H9 (cell line): Measurements from ENCODE around the gene NT5DC4. TPM values are rescaled to one million over a fixed set of nuclear protein-coding genes. Genes with fewer than 3 reads are reported as not detected.

Source experiments
- DNase-seq: peaks from one replicate; pipeline ENCODE4 v3.0.0-alpha.2; 2017
- H2AFZ ChIP-seq: one replicate; pipeline ENCODE4 v1.6.1; 2013; ENCODE audit warnings: mild to moderate bottlenecking, low read length, control low read depth, moderate library complexity
- H2AK5ac ChIP-seq: 2 replicates; pipeline ENCODE4 v1.6.1; 2013; ENCODE audit warnings: low read length, control low read depth, mixed read lengths; ENCODE audit not compliant: insufficient read length
- H2BK120ac ChIP-seq: one replicate; pipeline ENCODE4 v1.6.1; 2013; ENCODE audit warnings: low read depth, mild to moderate bottlenecking, low read length, control low read depth, inconsistent platforms; ENCODE audit not compliant: poor library complexity, severe bottlenecking
- H2BK12ac ChIP-seq: 2 replicates; pipeline ENCODE4 v1.6.1; 2013; ENCODE audit warnings: low read length, control low read depth, mixed read lengths, low read depth; ENCODE audit not compliant: insufficient read length
- H2BK15ac ChIP-seq: 2 replicates; pipeline ENCODE4 v1.6.1; 2013; ENCODE audit warnings: low read depth, low read length, control low read depth
- H2BK20ac ChIP-seq: one replicate; pipeline ENCODE4 v1.6.1; 2013; ENCODE audit warnings: low read depth, mild to moderate bottlenecking, low read length, control low read depth, inconsistent platforms; ENCODE audit not compliant: poor library complexity, severe bottlenecking
- H2BK5ac ChIP-seq: 2 replicates; pipeline ENCODE4 v1.6.1; 2013; ENCODE audit warnings: low read length, control low read depth, mixed read lengths; ENCODE audit not compliant: insufficient read length
- H3K14ac ChIP-seq: 2 replicates; pipeline ENCODE4 v1.6.1; 2013; ENCODE audit warnings: low read length, control low read depth; ENCODE audit not compliant: insufficient read depth
- H3K18ac ChIP-seq: 2 replicates; pipeline ENCODE4 v1.6.1; 2013; ENCODE audit warnings: low read depth, mild to moderate bottlenecking, mixed read lengths, low read length, control low read depth; ENCODE audit not compliant: insufficient read length
- H3K23ac ChIP-seq: 2 replicates; pipeline ENCODE4 v1.6.1; 2013; ENCODE audit warnings: low read length, control low read depth, mixed read lengths, low read depth; ENCODE audit not compliant: insufficient read length
- H3K23me2 ChIP-seq: 2 replicates; pipeline ENCODE4 v1.6.1; 2013; ENCODE audit warnings: low read depth, mild to moderate bottlenecking, mixed read lengths, low read length, control low read depth; ENCODE audit not compliant: insufficient read length, poor library complexity, severe bottlenecking
- H3K27ac ChIP-seq: 2 replicates; pipeline ENCODE4 v1.5.1; 2013; ENCODE audit warnings: low read length, control low read depth, mixed read lengths, low read depth; ENCODE audit not compliant: insufficient read length
- H3K27me3 ChIP-seq: 2 replicates; pipeline ENCODE4 v1.6.1; 2013; ENCODE audit warnings: low read length, control low read depth, inconsistent platforms; ENCODE audit not compliant: insufficient read depth
- H3K4ac ChIP-seq: 2 replicates; pipeline ENCODE4 v1.6.1; 2013; ENCODE audit warnings: low read depth, mild to moderate bottlenecking, control low read depth, inconsistent platforms, low read length, moderate library complexity
- H3K4me1 ChIP-seq: 2 replicates; pipeline ENCODE4 v1.6.1; 2013; ENCODE audit warnings: low read length, control low read depth, inconsistent platforms; ENCODE audit not compliant: insufficient read depth
- H3K4me2 ChIP-seq: 2 replicates; pipeline ENCODE4 v1.6.1; 2013; ENCODE audit warnings: low read length, control low read depth, mixed read lengths; ENCODE audit not compliant: insufficient read length, insufficient read depth
- H3K56ac ChIP-seq: 2 replicates; pipeline ENCODE4 v1.6.1; 2013; ENCODE audit warnings: low read depth, mild to moderate bottlenecking, mixed read lengths, low read length, control low read depth; ENCODE audit not compliant: insufficient read length
- H3K79me1 ChIP-seq: 2 replicates; pipeline ENCODE4 v1.6.1; 2013; ENCODE audit warnings: low read depth, mild to moderate bottlenecking, moderate library complexity, low read length, control low read depth, inconsistent platforms; ENCODE audit not compliant: insufficient read depth, poor library complexity, severe bottlenecking
- H3K79me2 ChIP-seq: 2 replicates; pipeline ENCODE4 v1.6.1; 2013; ENCODE audit warnings: low read length, control low read depth, inconsistent platforms; ENCODE audit not compliant: insufficient read depth
- H3K9ac ChIP-seq: 2 replicates; pipeline ENCODE4 v1.6.1; 2013; ENCODE audit warnings: low read length, control low read depth, mixed read lengths; ENCODE audit not compliant: insufficient read length; ENCODE audit errors: extremely low read depth
- H3K9me3 ChIP-seq: one replicate; pipeline ENCODE4 v1.6.1; 2013; ENCODE audit warnings: low read depth, low read length, inconsistent platforms; ENCODE audit not compliant: control insufficient read depth
- H3T11ph ChIP-seq: one replicate; pipeline ENCODE4 v1.6.1; 2013; ENCODE audit warnings: mild to moderate bottlenecking, low read length, control low read depth, inconsistent platforms
- H4K20me1 ChIP-seq: one replicate; pipeline ENCODE4 v1.6.1; 2013; ENCODE audit not compliant: control insufficient read depth, insufficient read length, insufficient read depth
- H4K5ac ChIP-seq: 2 replicates; pipeline ENCODE4 v1.6.1; 2013; ENCODE audit warnings: low read depth, mild to moderate bottlenecking, mixed read lengths, low read length, control low read depth; ENCODE audit not compliant: insufficient read length
- H4K8ac ChIP-seq: replicated peaks from 2 replicates; pipeline ENCODE4 v1.6.1; 2013; ENCODE audit warnings: low read length, control low read depth, mixed read lengths, low read depth; ENCODE audit not compliant: insufficient read length
- H4K91ac ChIP-seq: 2 replicates; pipeline ENCODE4 v1.6.1; 2013; ENCODE audit warnings: low read depth, mild to moderate bottlenecking, moderate library complexity, mixed read lengths, low read length, control low read depth; ENCODE audit not compliant: insufficient read length
- H3K27ac Mint-ChIP-seq, 3 experiments: 2 replicates in 2 of 3; 3 replicates in 1 of 3; pipeline ENCODE4 v1.8.0; 2020 to 2021; ENCODE audit warnings: mixed read lengths in 3 of 3, mild to moderate bottlenecking in 1 of 3, moderate library complexity in 1 of 3
- H3K27me3 Mint-ChIP-seq: 2 replicates; pipeline ENCODE4 v1.8.0; 2021; ENCODE audit warnings: low read depth, mild to moderate bottlenecking, moderate library complexity, mixed read lengths
- H3K36me3 Mint-ChIP-seq, 3 experiments: 2 replicates in 2 of 3; 3 replicates in 1 of 3; pipeline ENCODE4 v1.8.0; 2020 to 2021; ENCODE audit warnings: low read depth in 3 of 3, mixed read lengths in 3 of 3; ENCODE audit not compliant: insufficient read depth in 1 of 3
- H3K4me1 Mint-ChIP-seq, 2 experiments: 2 replicates each; pipeline ENCODE4 v1.8.0; 2020; ENCODE audit warnings: mixed read lengths in 2 of 2
- H3K4me3 Mint-ChIP-seq, 2 experiments: 2 replicates in 1 of 2; 3 replicates in 1 of 2; pipeline ENCODE4 v1.8.0; 2020 to 2021; ENCODE audit warnings: mild to moderate bottlenecking in 2 of 2, mixed read lengths in 2 of 2, moderate library complexity in 1 of 2
- H3K9me3 Mint-ChIP-seq, 2 experiments: 2 replicates in 1 of 2; 3 replicates in 1 of 2; pipeline ENCODE4 v1.8.0; 2020; ENCODE audit warnings: mild to moderate bottlenecking in 2 of 2, mixed read lengths in 2 of 2, moderate library complexity in 1 of 2
- total RNA-seq: library from RNA; stranded (reverse); gene quantifications from 2 replicates; pipeline ENCODE4 v1.2.1, GENCODE V29; 2021
- TF ChIP-seq, protein P1 (sequence below): fragments of 200-600 bp; sonication (generic); conservative IDR thresholded peaks from 3 replicates; pipeline ENCODE4 v1.8.0; 2021; ENCODE audit warnings: antibody characterized with exemption, mild to moderate bottlenecking

Gene NT5DC4
- total RNA-seq, 1 experiment from 2014 or later = not detected

- Histone ChIP-seq H3K9ac (no peak overlapping the region), H2BK20ac (no peak overlapping the region), H3K9me3 (no peaks in the 10 kb centered on the region), H4K91ac (no peak overlapping the region), H2BK12ac (no peak overlapping the region), H2BK15ac (no peak overlapping the region), H3K14ac (no peak overlapping the region), H4K20me1 (no peaks in the 10 kb centered on the region), H3K56ac (no peak overlapping the region), H3K18ac (no peak overlapping the region), H3K27me3 (no peaks in the 10 kb centered on the region), H3K79me2 (no peaks in the 10 kb centered on the region), H3T11ph (no peak overlapping the region), H3K4me1 (no peaks in the 10 kb centered on the region; the same call in 1 of the 2 replicates), H2BK5ac (no peak overlapping the region), H3K79me1 (peaks cover 3% of the 10 kb centered on the region), H2AFZ (no peak overlapping the region), H2BK120ac (no peak overlapping the region), H3K4ac (no peak overlapping the region), H3K4me2 (no peak overlapping the region), H4K8ac (no peak overlapping the region), H3K27ac (no peak overlapping the region), H3K23me2 (no peaks in the 10 kb centered on the region), H2AK5ac (no peak overlapping the region), H3K23ac (no peak overlapping the region), H4K5ac (no peak overlapping the region)
- Mint-ChIP-seq H3K4me3 (no peak overlapping the region), H3K27me3 (no peaks in the 10 kb centered on the region), H3K9me3 (no peaks in the 10 kb centered on the region), H3K27ac (peak overlapping the region in 2 of 3 experiments; percentile 39 to 84; a peak in 3 of 7 replicates), H3K36me3 (peaks cover 16 to 58% (median 55%) of the 10 kb centered on the region in 3 experiments; a peak in 6 of 7 replicates), H3K4me1 (peaks cover 2 to 6% of the 10 kb centered on the region in 2 experiments; a peak in 3 of 4 replicates)
- TF ChIP-seq, protein P1, sequence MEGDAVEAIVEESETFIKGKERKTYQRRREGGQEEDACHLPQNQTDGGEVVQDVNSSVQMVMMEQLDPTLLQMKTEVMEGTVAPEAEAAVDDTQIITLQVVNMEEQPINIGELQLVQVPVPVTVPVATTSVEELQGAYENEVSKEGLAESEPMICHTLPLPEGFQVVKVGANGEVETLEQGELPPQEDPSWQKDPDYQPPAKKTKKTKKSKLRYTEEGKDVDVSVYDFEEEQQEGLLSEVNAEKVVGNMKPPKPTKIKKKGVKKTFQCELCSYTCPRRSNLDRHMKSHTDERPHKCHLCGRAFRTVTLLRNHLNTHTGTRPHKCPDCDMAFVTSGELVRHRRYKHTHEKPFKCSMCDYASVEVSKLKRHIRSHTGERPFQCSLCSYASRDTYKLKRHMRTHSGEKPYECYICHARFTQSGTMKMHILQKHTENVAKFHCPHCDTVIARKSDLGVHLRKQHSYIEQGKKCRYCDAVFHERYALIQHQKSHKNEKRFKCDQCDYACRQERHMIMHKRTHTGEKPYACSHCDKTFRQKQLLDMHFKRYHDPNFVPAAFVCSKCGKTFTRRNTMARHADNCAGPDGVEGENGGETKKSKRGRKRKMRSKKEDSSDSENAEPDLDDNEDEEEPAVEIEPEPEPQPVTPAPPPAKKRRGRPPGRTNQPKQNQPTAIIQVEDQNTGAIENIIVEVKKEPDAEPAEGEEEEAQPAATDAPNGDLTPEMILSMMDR = no peak
- DNase-seq = no peak
Observed at GRCh38 chr2:112750560-112750843, 29.7 kb downstream of the NT5DC4 start.
